NCI-H2227 (cell line): Measurements from ENCODE around the gene BACH2.

Experiments
- DNase-seq: peaks from one replicate; lab custom pipeline; 2025; ENCODE audit not compliant: unreplicated experiment; lab: John Stamatoyannopoulos, UW

Gene BACH2

DNA sequence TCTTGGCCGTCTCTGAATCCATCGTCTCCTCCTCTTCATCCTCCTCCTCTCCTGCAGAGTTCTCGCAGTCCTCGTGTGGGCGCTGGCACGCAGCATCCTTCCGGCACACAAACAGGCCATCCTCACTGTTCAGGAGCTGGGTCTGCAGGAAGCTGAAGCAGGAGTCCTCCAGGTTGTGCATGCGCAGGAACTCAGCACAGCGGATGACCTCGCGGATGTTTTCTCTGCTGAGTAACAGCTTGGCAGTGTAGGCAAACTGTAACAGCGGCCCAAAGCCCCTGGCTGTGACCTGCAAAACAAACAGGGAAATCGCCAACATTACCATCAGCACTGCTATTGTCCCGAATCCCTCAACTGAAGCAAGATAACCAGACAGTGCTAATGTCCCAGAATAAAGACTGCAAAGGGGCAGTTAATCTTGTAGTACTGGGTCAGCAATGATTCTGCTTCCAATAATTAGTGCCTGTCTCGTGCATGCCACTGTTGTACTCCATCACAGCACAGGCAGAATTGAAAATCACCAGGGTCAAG lies 345.0 kb downstream of the BACH2 start:
- DNase-seq = peak; percentile 65

- no peak for DNase-seq
Measured at GRCh38 chr6:89950879-89951391, 345.7 kb downstream of the BACH2 start.

GRCh38 chr6:89950446-89950845 lies 346.2 kb downstream of the BACH2 start:
- no peak for DNase-seq

GRCh38 chr6:89948876-89949275 lies 347.8 kb downstream of the BACH2 start:
- DNase-seq = no peak

GRCh38 chr6:89944826-89945407 lies 351.7 kb downstream of the BACH2 start:
- DNase-seq = peak; percentile 27

- no peak for DNase-seq
Measured at GRCh38 chr6:89944181-89944755, 352.4 kb downstream of the BACH2 start.

DNA sequence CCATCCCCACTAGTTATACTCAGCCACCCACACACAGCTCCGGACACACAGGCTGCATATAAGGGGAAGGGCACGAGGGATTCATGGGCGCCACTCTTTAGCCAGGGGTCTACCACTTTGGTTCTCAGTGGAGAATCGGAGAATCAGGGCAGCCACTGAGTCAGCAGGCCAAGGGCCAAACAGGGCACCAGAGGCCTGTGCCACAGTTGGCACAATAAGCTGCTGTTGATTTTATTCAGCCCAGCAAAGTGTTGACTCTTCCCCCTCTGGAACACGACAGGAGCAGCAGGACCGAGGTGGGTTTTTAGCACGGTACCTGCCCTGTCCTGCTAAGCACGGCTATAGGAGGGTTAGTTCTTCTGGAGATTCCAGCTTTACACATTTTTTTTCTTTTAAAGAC lies 354.0 kb downstream of the BACH2 start:
- DNase-seq = no peak

DNA sequence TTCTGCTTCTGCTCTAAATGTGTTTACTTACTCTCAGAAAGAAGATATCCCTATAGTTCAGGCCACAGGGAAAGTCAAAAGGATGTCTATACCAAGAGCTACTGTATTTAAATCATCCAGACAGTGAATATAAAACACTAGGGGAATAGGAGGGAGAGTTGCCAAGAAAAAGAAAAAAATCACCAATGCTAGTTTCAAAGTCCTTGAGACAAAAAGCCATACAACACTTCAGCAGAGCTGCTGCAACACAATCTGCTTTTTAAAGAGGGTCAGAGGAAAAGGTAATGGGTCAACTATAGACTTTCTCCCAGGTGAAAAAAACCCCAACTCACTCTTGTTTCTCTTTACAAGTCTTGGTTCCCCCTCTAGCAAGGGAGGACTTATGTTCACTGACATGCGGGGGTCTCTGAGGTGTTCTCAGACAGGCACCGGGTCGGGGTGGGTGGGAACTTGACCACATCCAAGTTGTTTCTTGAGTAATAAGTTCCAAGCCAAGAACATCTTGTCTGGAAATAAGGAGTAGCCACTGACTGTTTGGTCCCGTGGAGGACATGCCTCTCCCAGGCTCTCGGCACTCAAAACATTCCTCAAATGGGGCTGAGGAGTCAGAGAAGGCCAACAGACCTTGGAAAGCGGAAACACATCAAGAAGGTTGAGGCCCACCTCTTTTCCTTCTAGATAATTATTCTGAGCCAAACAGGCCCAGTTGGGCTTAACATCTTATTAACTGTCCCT lies 354.7 kb downstream of the BACH2 start:
- no peak for DNase-seq

DNA sequence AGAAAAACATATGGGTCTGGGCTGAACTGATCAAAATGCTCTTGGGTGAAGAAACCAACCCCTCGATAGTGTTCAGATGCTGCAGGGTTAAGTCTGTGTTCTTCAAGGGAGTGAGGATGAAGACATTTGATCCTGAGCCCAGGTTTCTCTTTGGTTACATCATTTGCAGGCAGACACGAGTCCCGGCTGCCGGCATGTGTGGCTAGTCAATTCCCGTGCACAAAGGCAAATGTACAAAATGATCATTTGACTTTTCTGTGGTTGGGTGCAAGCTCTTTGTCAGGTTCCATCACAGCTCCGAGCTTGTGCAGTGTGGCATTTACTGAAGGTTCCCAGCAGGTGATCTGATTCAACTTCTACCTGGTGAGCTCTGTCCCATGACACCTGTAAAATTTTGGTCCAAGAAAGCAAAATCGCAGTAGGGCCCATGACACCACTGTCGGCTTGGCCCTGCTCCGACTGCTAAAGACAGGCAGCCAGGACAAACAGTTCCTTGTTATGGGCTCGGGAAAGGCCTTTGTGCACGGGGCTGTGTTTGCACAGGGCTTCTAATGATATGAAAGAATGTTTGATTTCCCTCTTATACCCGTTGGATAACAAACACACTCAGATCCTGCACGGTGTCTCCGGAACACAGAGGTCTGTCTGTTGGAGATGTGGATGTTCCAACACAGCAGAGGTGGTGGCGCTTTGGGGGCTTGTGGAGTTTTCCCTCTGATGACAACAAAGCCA lies 355.4 kb downstream of the BACH2 start:
- no peak for DNase-seq

DNA sequence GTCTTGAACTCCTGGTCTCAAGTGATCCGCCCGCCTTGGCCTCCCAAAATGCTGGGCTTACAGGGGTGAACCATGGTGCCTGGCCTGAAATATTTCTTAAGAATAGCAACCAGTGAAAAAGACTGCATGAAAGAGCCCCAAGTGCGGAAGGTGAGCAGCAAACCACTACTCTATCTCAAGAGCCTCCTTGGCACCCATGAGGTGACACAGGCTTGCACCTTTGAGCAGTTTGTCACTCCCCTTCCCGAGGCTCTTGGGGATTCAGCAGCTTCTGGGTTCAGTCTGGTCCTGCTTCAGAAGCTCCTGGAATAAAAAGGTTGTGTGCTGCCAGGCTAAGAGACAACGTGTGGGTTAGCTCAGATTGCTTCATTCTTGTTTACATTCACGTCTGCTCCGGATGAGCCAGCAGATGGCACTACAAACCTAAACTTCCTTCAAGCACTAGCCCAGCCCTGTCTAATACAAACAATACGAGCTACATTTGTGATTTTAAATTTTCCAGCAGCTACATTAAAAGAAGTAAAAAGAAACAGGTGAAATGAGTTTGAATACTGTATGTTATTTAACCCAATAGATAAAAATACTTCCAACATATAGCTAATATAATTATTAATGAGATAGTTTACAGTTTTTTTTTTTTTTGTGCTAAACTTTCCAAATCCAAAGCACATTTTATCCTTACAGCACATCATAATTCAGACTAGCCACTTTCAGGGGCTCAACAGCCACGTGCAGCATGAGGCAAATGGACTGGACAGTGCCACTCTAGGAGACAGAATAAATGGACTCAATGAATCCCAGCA lies 356.2 kb downstream of the BACH2 start:
- peak; percentile 72 for DNase-seq

DNA sequence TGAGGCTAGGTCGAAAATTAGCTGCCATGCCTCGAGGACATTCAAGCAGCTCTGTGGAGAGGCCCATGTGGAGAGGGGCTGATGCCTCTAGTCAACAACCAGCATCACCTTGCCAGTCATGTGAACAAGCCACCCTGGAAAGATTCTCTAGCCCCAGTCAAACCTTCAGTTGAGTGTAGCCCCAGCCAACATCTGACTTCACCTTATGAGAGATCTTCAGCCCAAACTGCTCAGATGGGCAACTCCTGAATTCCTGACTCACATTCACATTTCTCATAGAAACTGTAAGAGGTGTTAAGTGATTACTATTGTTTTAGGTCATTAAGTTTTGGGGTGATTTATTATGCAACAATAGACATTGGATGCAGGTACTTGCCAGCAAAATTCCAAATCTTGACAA lies 357.5 kb downstream of the BACH2 start:
- DNase-seq = no peak

- no peak for DNase-seq
Measured at GRCh38 chr6:89938014-89938413, 358.6 kb downstream of the BACH2 start.

DNA sequence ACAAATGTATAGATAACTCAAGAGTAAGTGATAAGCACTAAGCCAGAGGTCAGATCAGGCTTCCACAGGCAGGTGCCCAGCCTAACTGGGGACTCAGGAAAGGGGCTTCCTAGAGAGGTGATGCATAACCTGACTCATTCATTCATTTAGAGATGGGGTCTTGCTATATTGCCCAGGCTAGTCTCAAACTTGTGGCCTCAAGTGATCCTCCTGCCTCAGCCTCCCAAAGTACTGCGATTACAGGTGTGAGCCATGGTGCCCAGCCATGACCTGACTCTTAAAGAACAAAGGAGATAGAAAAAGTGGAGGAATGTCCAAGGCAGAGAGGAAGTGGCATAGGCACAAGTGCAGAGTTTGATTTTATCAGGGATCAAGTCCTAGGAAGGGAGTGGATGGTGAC lies 360.5 kb downstream of the BACH2 start:
- no peak for DNase-seq

DNA sequence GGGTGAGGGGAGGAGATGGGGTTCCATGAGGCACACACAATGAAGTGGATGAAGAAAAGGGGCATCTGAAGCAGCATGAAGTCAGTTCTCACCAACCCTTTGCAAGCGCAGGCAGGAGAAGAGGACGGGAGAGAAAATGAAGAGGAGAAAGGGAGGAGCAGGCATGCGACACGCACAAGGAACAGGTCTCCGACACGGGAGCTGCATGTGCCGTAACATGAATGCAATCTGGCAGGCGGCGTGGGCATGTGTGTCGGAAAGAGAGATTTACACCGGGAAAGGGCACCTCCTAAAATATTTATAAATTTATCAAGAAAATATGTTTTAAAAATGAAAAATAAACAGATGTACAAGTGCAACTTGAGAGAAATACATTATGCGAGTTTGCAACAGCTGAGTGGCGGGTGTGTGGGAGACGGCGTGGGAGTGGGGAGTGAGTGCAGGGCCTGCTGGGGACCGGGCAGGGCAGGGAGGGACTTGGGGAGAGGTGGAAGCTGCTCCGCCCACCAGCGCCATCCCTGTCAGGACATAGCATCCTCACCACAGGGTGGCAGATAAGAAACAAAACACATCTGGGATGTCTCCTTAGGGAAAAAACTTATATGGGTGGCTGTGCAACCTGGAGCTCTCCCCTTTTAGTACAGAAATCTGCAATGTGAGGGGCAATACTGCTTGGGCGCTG lies 361.8 kb downstream of the BACH2 start:
- no peak for DNase-seq

DNA sequence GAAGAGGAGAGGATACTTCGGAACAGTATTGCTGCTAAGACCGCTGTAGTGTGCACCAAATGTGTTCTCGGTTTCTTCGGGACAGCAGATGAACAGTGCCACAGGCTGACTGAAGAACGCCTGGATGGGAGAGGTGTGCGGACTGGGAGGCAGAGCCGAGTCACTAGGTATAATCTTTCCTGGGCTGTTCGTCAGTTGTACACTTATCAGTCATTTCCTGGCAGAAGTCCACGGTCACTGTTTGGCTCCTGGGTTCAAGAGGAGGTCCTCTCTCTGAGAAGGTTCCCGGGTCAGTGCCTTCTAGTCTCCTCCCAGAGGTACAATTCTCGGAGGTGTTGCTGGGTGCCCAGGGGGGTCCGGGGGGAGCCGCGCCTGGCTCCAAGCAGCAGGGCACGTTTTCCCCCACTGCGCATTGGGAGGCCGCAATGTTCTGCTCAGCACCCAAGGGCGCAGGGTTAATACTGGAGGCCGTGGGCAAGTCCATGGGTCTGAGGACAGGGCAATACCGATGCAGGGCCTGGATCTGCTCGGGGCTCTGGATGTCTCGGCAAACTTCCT lies 364.3 kb downstream of the BACH2 start:
- DNase-seq = no peak

DNA sequence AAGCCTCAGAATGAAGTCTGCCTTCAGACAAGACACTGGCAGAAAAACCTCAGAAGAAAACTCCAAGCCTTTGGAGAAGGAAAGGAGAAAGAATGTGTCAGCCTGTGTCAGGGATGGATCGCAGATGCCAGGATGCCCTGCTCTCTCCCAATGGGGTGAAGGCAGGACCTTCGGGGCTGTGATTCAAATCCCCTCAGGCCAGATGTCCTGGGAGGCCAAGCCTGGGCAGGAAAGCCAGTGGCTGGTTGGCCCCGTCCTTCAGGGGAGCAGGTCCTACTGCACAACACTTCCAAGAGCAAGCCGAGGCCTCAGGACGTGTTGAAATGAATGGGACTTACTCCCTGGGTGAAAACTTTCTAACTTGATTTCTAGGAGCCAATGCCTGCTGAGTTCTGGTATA lies 365.9 kb downstream of the BACH2 start:
- no peak for DNase-seq

GRCh38 chr6:89928604-89929003 lies 368.0 kb downstream of the BACH2 start:
- no peak for DNase-seq

DNA sequence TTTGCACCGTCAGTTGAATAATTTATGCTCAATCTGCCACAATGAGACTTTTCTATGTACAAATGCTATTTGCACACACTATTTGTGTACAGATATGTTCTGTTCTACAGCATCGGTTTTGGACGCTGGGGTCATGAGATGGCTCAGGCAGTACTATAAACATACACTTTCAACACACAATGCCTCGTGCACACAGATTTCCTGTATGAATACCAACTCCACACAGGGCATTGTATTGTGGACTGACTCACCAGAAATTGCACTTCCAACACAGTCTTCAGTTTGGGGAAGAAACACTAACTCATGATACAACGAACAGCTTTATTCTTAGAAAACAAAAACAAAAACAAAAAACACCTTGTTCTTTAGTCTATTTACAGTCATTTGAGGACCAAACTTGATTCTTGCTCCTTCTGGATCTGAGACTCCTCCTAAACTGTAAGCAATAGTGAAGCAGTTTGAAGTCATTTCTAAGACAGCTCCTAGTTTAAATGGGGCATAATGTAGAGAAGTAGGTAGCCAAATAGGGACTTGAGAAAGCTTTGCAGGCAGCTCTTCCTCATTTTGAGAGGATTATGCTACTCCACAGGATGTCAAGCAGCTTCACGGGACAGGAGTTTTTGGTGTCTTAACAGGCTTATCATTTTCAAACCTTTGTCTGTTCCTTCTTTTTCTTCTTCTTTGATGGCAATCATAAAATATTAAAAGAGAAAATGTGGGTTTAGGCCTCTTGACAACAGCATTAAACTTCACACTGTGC lies 368.7 kb downstream of the BACH2 start:
- DNase-seq = no peak

- DNase-seq = no peak
Measured at GRCh38 chr6:89927264-89927663, 369.4 kb downstream of the BACH2 start.
